Measurements from ENCODE around the gene C1QB. TPM values are rescaled to one million over a fixed set of nuclear protein-coding genes. Genes with fewer than 3 reads are reported as not detected.

Gene C1QB
- polyA plus RNA-seq, 2 of the 4 experiments (the other 2 are of a cell fraction) = not detected

- FAIRE-seq = no peak
- Histone ChIP-seq H3K4me2 (no peak overlapping the region), H3K4me3 (no peak overlapping the region), H3K4me1 (0 out of 3 replicates have a peak, but pooled peaks cover 7% of the 10 kb centered on the region), H3K27ac (no peak overlapping the region), H3K9me3 (no peaks in the 10 kb centered on the region)
- TF ChIP-seq RNF2 (IDR thresholded peaks at IDR 0.05; ENCODE audit: borderline replicate concordance, low read depth) (no peak), CHD4 (IDR thresholded peaks at IDR 0.05; ENCODE audit: borderline replicate concordance) (no peak), POLR2AphosphoS2 (conservative IDR thresholded peaks at IDR 0.05; ENCODE audit: low read length) (no peak), RAD21 (conservative IDR thresholded peaks at IDR 0.05 in 1 of 2, IDR thresholded peaks at IDR 0.05 in 1 of 2) (no peak), ATOH8 (CRISPR knock-in tag; IDR thresholded peaks at IDR 0.05; ENCODE audit: low read depth) (no peak), EHMT2 (IDR thresholded peaks at IDR 0.05; ENCODE audit: low read depth) (no peak), BCL3 (IDR thresholded peaks at IDR 0.05) (no peak), HOXA7 (CRISPR knock-in tag; IDR thresholded peaks at IDR 0.05) (no peak), CBX2 (IDR thresholded peaks at IDR 0.05; ENCODE audit: borderline replicate concordance, low read depth) (no peak), PHF8 (IDR thresholded peaks at IDR 0.05; ENCODE audit: borderline replicate concordance, low read depth) (no peak), HES2 (IDR thresholded peaks at IDR 0.05) (no peak), RFX5 (IDR thresholded peaks at IDR 0.05) (no peak), TFCP2L1 (CRISPR knock-in tag; IDR thresholded peaks at IDR 0.05) (no peak), ZC3H11A (IDR thresholded peaks at IDR 0.05) (no peak), HEYL (CRISPR knock-in tag; IDR thresholded peaks at IDR 0.05) (no peak), NR3C1 (IDR thresholded peaks at IDR 0.05) (no peak), HOXB13 (CRISPR knock-in tag; IDR thresholded peaks at IDR 0.05; ENCODE audit: low read depth) (no peak)
- ATAC-seq = no peak
- DNase-seq (ENCODE audit: low read depth in 1 of 2, low spot score in 1 of 2) = no peak
- CTCF ChIA-PET = interaction anchor here (1.0 kb wide), 1 partner anchor 12 kb away, joined by 3 read pairs; no protein-coding TSS in a partner anchor
- POLR2A ChIA-PET = no interaction called here
Measured at GRCh38 chr1:22688466-22688865, 35.4 kb downstream of the C1QB start.

- Histone ChIP-seq H3K27ac (peak overlapping the region in 1 of 2 experiments; percentile 63; a peak in 2 of 6 replicates), H3K4me1 (0 out of 3 replicates have a peak, but pooled peaks cover 7% of the 10 kb centered on the region), H3K4me2 (peak overlapping the region; percentile 27; the same call in 1 of the 3 replicates), H3K4me3 (no peak overlapping the region), H3K9me3 (no peaks in the 10 kb centered on the region)
- WGBS (ENCODE audit: missing lambda C conversion rate) = 9% methylated on average over 9 of the region's 11 CpGs
- no peak for FAIRE-seq
- DNase-seq (ENCODE audit: low read depth in 1 of 2, low spot score in 1 of 2) = peak; percentile 49 to 77
- CTCF ChIA-PET = no interaction called here
- POLR2A ChIA-PET = no interaction called here
- TF ChIP-seq TFCP2L1 (CRISPR knock-in tag; IDR thresholded peaks at IDR 0.05) = no peak
- TF ChIP-seq FOSL2 (IDR thresholded peaks at IDR 0.05) = no peak
- TF ChIP-seq FOSL2 (CRISPR knock-in tag; IDR thresholded peaks at IDR 0.05) = no peak
- TF ChIP-seq ZC3H11A (IDR thresholded peaks at IDR 0.05) = no peak
- TF ChIP-seq MAFK (IDR thresholded peaks at IDR 0.05; ENCODE audit: partially characterized antibody) = no peak
- TF ChIP-seq ZSCAN20 (CRISPR knock-in tag; IDR thresholded peaks at IDR 0.05) = no peak
- TF ChIP-seq SMC3 (IDR thresholded peaks at IDR 0.05) = no peak
- TF ChIP-seq HES2 (IDR thresholded peaks at IDR 0.05) = no peak
- no peak for TF ChIP-seq E2F6 (IDR thresholded peaks at IDR 0.05; ENCODE audit: borderline replicate concordance, low read depth)
- no peak for TF ChIP-seq REST (IDR thresholded peaks at IDR 0.05)
- TF ChIP-seq POLR2AphosphoS2 (conservative IDR thresholded peaks at IDR 0.05; ENCODE audit: low read length) = no peak
- no peak for TF ChIP-seq ZNF302 (CRISPR knock-in tag; IDR thresholded peaks at IDR 0.05)
- no peak for TF ChIP-seq RNF2 (IDR thresholded peaks at IDR 0.05; ENCODE audit: borderline replicate concordance, low read depth)
- TF ChIP-seq CEBPB (IDR thresholded peaks at IDR 0.05) = no peak
- no peak for TF ChIP-seq CTCF (IDR thresholded peaks at IDR 0.05)
- no peak for TF ChIP-seq EHF (CRISPR knock-in tag; IDR thresholded peaks at IDR 0.05)
- no peak for TF ChIP-seq MYC (IDR thresholded peaks at IDR 0.05; ENCODE audit: borderline replicate concordance, low read length)
- no peak for TF ChIP-seq HEYL (CRISPR knock-in tag; IDR thresholded peaks at IDR 0.05)
- ATAC-seq = peak; percentile 83 to 87
Measured at GRCh38 chr1:22689505-22689904, 36.5 kb downstream of the C1QB start.
